Osteocyte (in vitro differentiated cells): ENCODE results near the gene ROBO2. TPM values are rescaled to one million over a fixed set of nuclear protein-coding genes. Genes with fewer than 3 reads are reported as not detected.

Experiments used
- DNase-seq: peaks from one replicate; pipeline ENCODE4 v3.0.0; 2021; ENCODE audit warnings: mixed read lengths; ENCODE audit not compliant: unreplicated experiment; ENCODE audit errors: extremely low spot score
- H3K27ac Mint-ChIP-seq: one replicate; pipeline ENCODE4 v1.8.0; 2021; ENCODE audit warnings: mild to moderate bottlenecking, mixed read lengths; ENCODE audit not compliant: unreplicated experiment
- H3K27me3 Mint-ChIP-seq: one replicate; pipeline ENCODE4 v1.8.0; 2021; ENCODE audit warnings: mixed read lengths; ENCODE audit not compliant: unreplicated experiment
- H3K36me3 Mint-ChIP-seq: one replicate; pipeline ENCODE4 v1.8.0; 2021; ENCODE audit warnings: mixed read lengths; ENCODE audit not compliant: unreplicated experiment
- H3K4me1 Mint-ChIP-seq: one replicate; pipeline ENCODE4 v1.8.0; 2021; ENCODE audit warnings: mixed read lengths; ENCODE audit not compliant: unreplicated experiment
- H3K4me3 Mint-ChIP-seq: one replicate; pipeline ENCODE4 v1.8.0; 2021; ENCODE audit warnings: mild to moderate bottlenecking, moderate library complexity, mixed read lengths; ENCODE audit not compliant: unreplicated experiment
- H3K9me3 Mint-ChIP-seq: one replicate; pipeline ENCODE4 v1.8.0; 2021; ENCODE audit warnings: mixed read lengths; ENCODE audit not compliant: unreplicated experiment
- total RNA-seq: library from RNA; stranded (reverse); gene quantifications from 2 replicates; pipeline ENCODE4 v1.2.1, GENCODE V29; 2021
- TF ChIP-seq, protein P1 (sequence below): fragments of 200-600 bp; sonication (generic); IDR thresholded peaks from 2 replicates; pipeline ENCODE4 v1.5.0; 2021; ENCODE audit warnings: antibody characterized with exemption, mild to moderate bottlenecking, moderate library complexity

ROBO2 gene
- total RNA-seq, 1 donor from 2014 or later, result 18.4 TPM

DNA sequence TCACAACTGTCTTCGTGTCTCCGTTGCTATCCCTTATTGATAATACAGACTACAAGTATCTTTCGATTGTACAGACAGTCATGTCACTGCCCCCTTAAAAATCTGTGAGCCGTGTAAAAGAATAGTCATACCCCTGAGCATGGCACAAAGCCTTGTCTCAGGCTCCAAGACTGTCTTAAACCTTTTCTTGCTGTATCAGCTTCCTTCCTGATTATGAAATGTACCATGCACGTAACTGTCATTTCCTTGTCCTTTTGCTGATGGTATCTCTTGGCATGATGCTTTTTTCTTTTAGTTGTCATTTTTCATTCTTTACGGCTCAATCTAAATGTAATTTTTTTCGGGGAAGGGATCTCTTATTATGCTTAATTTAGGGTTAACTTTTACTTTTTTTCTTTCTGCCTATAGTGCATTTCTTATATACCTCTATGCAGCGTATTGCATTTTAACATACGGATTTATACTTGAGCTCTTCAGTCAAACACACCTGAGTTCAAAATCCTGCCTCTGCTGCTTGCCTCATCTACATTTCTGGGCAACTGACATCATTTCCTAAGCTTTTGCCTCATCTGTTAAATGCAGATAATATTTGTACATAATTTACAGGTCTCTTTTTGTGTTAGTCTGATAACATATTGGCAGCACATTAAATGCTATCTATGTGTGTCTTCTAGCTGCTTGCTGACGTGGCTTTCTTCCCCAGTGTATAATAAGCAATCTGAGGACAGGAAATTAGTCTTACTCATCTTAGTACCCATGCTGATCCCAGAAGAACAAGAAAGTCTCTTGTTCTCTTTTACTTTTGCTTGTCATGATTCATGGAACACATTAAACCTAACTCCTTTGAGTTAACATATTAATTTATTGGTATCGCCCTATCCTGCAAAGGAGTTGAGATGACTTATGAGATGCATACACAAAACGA lies 57.3 kb downstream of the ROBO2 start:
- Mint-ChIP-seq H3K9me3 (no peaks in the 10 kb centered on the region), H3K4me3 (no peak overlapping the region), H3K4me1 (peaks cover 16% of the 10 kb centered on the region), H3K27me3 (no peaks in the 10 kb centered on the region), H3K27ac (no peak overlapping the region), H3K36me3 (peaks cover 3% of the 10 kb centered on the region)
- TF ChIP-seq, protein P1, sequence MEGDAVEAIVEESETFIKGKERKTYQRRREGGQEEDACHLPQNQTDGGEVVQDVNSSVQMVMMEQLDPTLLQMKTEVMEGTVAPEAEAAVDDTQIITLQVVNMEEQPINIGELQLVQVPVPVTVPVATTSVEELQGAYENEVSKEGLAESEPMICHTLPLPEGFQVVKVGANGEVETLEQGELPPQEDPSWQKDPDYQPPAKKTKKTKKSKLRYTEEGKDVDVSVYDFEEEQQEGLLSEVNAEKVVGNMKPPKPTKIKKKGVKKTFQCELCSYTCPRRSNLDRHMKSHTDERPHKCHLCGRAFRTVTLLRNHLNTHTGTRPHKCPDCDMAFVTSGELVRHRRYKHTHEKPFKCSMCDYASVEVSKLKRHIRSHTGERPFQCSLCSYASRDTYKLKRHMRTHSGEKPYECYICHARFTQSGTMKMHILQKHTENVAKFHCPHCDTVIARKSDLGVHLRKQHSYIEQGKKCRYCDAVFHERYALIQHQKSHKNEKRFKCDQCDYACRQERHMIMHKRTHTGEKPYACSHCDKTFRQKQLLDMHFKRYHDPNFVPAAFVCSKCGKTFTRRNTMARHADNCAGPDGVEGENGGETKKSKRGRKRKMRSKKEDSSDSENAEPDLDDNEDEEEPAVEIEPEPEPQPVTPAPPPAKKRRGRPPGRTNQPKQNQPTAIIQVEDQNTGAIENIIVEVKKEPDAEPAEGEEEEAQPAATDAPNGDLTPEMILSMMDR, result no peak
- no peak for DNase-seq

GRCh38 chr3:77102951-77103769 lies 63.3 kb downstream of the ROBO2 start:
- Mint-ChIP-seq H3K4me3 (no peak overlapping the region), H3K36me3 (peaks cover 3% of the 10 kb centered on the region), H3K4me1 (peaks cover 25% of the 10 kb centered on the region), H3K27me3 (no peaks in the 10 kb centered on the region), H3K27ac (peak overlapping the region; percentile 70), H3K9me3 (no peaks in the 10 kb centered on the region)
- TF ChIP-seq, protein P1, result no peak
- DNase-seq, result no peak

- H3K9me3 Mint-ChIP-seq, result no peaks in the 10 kb centered on the region
- no peaks in the 10 kb centered on the region for H3K27me3 Mint-ChIP-seq
- no peak overlapping the region for H3K4me3 Mint-ChIP-seq
- peaks cover 2% of the 10 kb centered on the region for H3K36me3 Mint-ChIP-seq
- H3K27ac Mint-ChIP-seq, result no peak overlapping the region
- H3K4me1 Mint-ChIP-seq, result no peaks in the 10 kb centered on the region
- TF ChIP-seq, protein P1, result no peak
- no peak for DNase-seq
Measured at GRCh38 chr3:77122652-77123051, 82.8 kb downstream of the ROBO2 start.

- no peaks in the 10 kb centered on the region for H3K27me3 Mint-ChIP-seq
- H3K4me3 Mint-ChIP-seq, result no peak overlapping the region
- TF ChIP-seq, protein P1, result no peak
- H3K36me3 Mint-ChIP-seq, result peaks cover 2% of the 10 kb centered on the region
- no peaks in the 10 kb centered on the region for H3K9me3 Mint-ChIP-seq
- H3K27ac Mint-ChIP-seq, result no peak overlapping the region
- no peaks in the 10 kb centered on the region for H3K4me1 Mint-ChIP-seq
- no peak for DNase-seq
Measured at GRCh38 chr3:77125966-77126365, 86.1 kb downstream of the ROBO2 start.

DNA sequence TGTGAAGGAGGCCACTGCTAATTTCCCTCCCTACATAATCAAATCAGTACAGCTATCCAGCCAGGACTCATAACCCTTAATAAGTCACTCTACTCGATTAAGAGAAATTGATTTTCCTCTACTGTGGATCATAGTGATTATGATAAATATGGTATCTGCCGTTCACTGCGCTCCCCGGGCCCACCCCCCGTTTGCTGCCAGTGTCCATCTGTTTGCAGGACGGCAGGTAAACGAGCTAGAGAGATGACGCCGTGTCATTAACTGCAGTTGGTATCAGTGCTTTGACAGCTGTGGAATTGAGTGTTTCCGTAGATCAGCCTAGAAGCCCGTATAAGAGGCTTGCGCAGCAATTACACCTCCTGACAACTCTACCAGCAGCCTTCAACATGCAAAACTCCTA lies 94.9 kb downstream of the ROBO2 start:
- Mint-ChIP-seq H3K4me1 (no peaks in the 10 kb centered on the region), H3K36me3 (peaks cover 3% of the 10 kb centered on the region), H3K27ac (no peak overlapping the region), H3K9me3 (no peaks in the 10 kb centered on the region), H3K4me3 (no peak overlapping the region), H3K27me3 (no peaks in the 10 kb centered on the region)
- DNase-seq, result no peak
- TF ChIP-seq, protein P1, result no peak
